Liver (tissue), 9 donors: Measurements from ENCODE around the gene EIF4G3. TPM values are rescaled to one million over a fixed set of nuclear protein-coding genes. Genes with fewer than 3 reads are reported as not detected.
"Not testable (repeated sequence)": the region's sequence is repeated elsewhere in the genome, so short reads cannot be mapped to it uniquely, and the experiment has no call there.

Experiments used
- DNase-seq: peaks from one replicate; pipeline ENCODE4 v3.0.0-alpha.2; 2017; ENCODE audit warnings: low spot score
- H3K27ac ChIP-seq, 2 donors: one replicate each; pipeline ENCODE4 v1.7.0; 2013; ENCODE audit warnings: inconsistent platforms in 2 of 2, low read length in 2 of 2, control low read depth in 1 of 2, low read depth in 1 of 2, mild to moderate bottlenecking in 1 of 2
- H3K27me3 ChIP-seq, 4 donors: one replicate each; pipeline versions ENCODE4 v1.6.1 to v1.7.0; 2013; ENCODE audit warnings: low read length in 3 of 4, inconsistent platforms in 1 of 4, mild to moderate bottlenecking in 1 of 4, moderate library complexity in 1 of 4; ENCODE audit not compliant: control insufficient read depth in 4 of 4, insufficient read depth in 4 of 4
- H3K36me3 ChIP-seq, 4 donors: one replicate each; pipeline versions ENCODE4 v1.6.1 to v1.7.0; 2013; ENCODE audit warnings: low read length in 3 of 4, mild to moderate bottlenecking in 3 of 4, low read depth in 1 of 4, moderate library complexity in 1 of 4; ENCODE audit not compliant: control insufficient read depth in 4 of 4, insufficient read depth in 3 of 4
- H3K4me1 ChIP-seq, 4 donors: one replicate each; pipeline versions ENCODE4 v1.6.1 to v1.7.0; 2013; ENCODE audit warnings: low read length in 3 of 4, mild to moderate bottlenecking in 3 of 4, moderate library complexity in 1 of 4; ENCODE audit not compliant: control insufficient read depth in 4 of 4, insufficient read depth in 4 of 4
- H3K4me3 ChIP-seq, 3 donors: one replicate each; pipeline versions ENCODE4 v1.6.1 to v1.7.0; 2013; ENCODE audit warnings: low read length in 3 of 3, control low read depth in 1 of 3, low read depth in 1 of 3, mild to moderate bottlenecking in 1 of 3
- H3K9ac ChIP-seq, 2 donors: one replicate each; pipeline ENCODE4 v1.7.0; 2013; ENCODE audit warnings: low read length in 2 of 2, mild to moderate bottlenecking in 2 of 2, moderate library complexity in 2 of 2, control low read depth in 1 of 2, low read depth in 1 of 2
- H3K9me3 ChIP-seq, 4 donors: one replicate each; pipeline versions ENCODE4 v1.6.1 to v1.7.0; 2013; ENCODE audit warnings: low read length in 3 of 4; ENCODE audit not compliant: control insufficient read depth in 4 of 4
- CTCF ChIP-seq: fragments of 150-350 bp; IDR thresholded peaks from 2 replicates; pipeline ENCODE4 v1.5.1; 2017; ENCODE audit warnings: improper control_type of control experiment, low read depth, low read length; ENCODE audit not compliant: missing input control
- EGR1 ChIP-seq, 2 donors: IDR thresholded peaks; 2 replicates each; pipeline ENCODE4 v1.6.1; 2016 to 2018; ENCODE audit warnings: antibody characterized with exemption in 2 of 2, low read depth in 2 of 2
- FOXA1 ChIP-seq: IDR thresholded peaks from 2 replicates; pipeline ENCODE4 v1.6.1; 2016; ENCODE audit warnings: antibody characterized with exemption
- FOXA2 ChIP-seq: IDR thresholded peaks from 2 replicates; pipeline ENCODE4 v1.6.1; 2016; ENCODE audit warnings: antibody characterized with exemption
- JUND ChIP-seq, 2 donors: IDR thresholded peaks; 2 replicates each; pipeline ENCODE4 v1.6.1; 2016; ENCODE audit warnings: antibody characterized with exemption in 2 of 2
- MAX ChIP-seq: IDR thresholded peaks from 2 replicates; pipeline ENCODE4 v1.6.1; 2016; ENCODE audit warnings: antibody characterized with exemption
- NR2F2 ChIP-seq: IDR thresholded peaks from 2 replicates; pipeline ENCODE4 v1.6.1; 2016; ENCODE audit warnings: antibody characterized with exemption
- RAD21 ChIP-seq, 2 donors: IDR thresholded peaks; 2 replicates each; pipeline ENCODE4 v1.6.1; 2016; ENCODE audit warnings: antibody characterized with exemption in 2 of 2, mild to moderate bottlenecking in 2 of 2
- REST ChIP-seq: IDR thresholded peaks from 2 replicates; pipeline ENCODE4 v1.6.1; 2016; ENCODE audit warnings: antibody characterized with exemption, mild to moderate bottlenecking
- RXRA ChIP-seq, 2 donors: IDR thresholded peaks; 2 replicates each; pipeline ENCODE4 v1.6.1; 2017 to 2018; ENCODE audit warnings: antibody characterized with exemption in 2 of 2, mild to moderate bottlenecking in 1 of 2
- YY1 ChIP-seq: IDR thresholded peaks from 2 replicates; pipeline ENCODE4 v1.6.1; 2016; ENCODE audit warnings: antibody characterized with exemption, mild to moderate bottlenecking
- WGBS: extraction: QIAGEN DNeasy Blood & Tissue Kit; methylation state at CpG from one replicate; pipeline ENCODE4 v1.1.7; 2013; 5-methylcytosine and 5-hydroxymethylcytosine counted together
- polyA plus RNA-seq, 2 donors: library from polyadenylated mRNA; stranded (reverse) in 1 of 2; unstranded in 1 of 2; fragments of 200-250 nt in 1 of 2; fragments of >200 nt in 1 of 2; fragmentation: Nextera tagmentation in 1 of 2; extraction: Ambion mirVana in 1 of 2; gene quantifications; one replicate each; pipeline versions ENCODE4 v1.2.1 to v1.2.3, GENCODE V29; 2013 to 2015
- total RNA-seq, 2 donors: library from RNA; depleted of rRNA; stranded (reverse); fragments of >200 nt; gene quantifications; one replicate each; pipeline ENCODE4 v1.2.3, GENCODE V29; 2014
- TF ChIP-seq, protein P1 (sequence below): IDR thresholded peaks from 2 replicates; pipeline ENCODE4 v1.6.1; 2016; ENCODE audit warnings: antibody characterized with exemption
- donor health status: healthy.
- donor health status: healthy.
- donor health status: healthy.
- donor health status: healthy.
- donor health status: healthy.

EIF4G3 gene
- total and polyA plus RNA-seq, 4 donors: 7.6 to 22.8 (median 11.7) TPM

DNA sequence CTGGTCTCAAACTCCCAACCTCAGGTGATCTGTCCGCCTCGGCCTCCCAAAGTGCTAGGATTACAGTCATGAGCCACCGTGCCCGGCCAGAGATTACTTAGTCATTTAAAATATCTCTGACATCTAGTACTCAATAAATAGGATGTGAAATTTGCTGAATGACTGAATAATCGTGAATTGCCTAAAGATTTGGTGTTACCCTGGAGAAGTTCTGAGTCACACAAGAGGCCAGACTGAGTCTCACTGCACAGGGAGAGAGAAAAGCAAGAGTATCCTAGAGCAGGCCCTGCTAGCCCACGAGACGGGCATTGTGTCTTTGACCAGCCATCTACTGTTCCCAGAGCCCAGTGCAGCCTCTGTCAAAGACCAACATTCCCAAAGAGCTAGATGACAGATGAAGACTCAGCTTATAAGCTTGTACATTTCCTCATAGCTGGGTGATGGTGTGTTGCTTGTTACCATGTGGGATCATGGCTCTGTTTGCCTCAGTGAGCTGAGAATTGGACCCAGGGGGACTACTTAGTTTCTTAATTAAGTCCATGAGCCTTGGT is 5.6 kb upstream of the EIF4G3 start (continued):
- TF ChIP-seq, protein P1, sequence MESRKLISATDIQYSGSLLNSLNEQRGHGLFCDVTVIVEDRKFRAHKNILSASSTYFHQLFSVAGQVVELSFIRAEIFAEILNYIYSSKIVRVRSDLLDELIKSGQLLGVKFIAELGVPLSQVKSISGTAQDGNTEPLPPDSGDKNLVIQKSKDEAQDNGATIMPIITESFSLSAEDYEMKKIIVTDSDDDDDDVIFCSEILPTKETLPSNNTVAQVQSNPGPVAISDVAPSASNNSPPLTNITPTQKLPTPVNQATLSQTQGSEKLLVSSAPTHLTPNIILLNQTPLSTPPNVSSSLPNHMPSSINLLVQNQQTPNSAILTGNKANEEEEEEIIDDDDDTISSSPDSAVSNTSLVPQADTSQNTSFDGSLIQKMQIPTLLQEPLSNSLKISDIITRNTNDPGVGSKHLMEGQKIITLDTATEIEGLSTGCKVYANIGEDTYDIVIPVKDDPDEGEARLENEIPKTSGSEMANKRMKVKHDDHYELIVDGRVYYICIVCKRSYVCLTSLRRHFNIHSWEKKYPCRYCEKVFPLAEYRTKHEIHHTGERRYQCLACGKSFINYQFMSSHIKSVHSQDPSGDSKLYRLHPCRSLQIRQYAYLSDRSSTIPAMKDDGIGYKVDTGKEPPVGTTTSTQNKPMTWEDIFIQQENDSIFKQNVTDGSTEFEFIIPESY: no peak

DNA sequence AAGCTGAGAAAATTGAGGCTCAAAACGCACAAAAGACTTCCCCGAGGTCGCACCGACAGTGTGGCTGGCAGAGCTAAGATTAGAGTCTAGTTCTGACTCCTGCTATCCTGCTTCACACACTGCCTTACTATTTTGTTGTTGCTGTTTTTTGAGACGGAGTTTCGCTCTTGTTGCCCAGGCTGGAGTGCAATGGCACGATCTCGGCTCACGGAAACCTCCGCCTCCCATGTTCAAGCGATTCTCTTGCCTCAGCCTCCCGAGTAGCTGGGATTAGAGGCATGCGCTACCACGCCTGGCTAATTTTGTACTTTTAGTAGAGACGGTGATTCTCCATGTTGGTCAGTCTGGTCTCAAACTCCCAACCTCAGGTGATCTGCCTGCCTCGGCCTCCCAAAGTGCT is 1.6 kb upstream of the EIF4G3 start:
- H3K9ac ChIP-seq, H3K27me3 ChIP-seq, DNase-seq, H3K9me3 ChIP-seq, H3K27ac ChIP-seq, H3K36me3 ChIP-seq, H3K4me3 ChIP-seq: not testable (repeated sequence)
- 97% methylated on average over 16 of the region's 16 CpGs for WGBS
- H3K4me1 ChIP-seq: peaks cover 0 to 25% (median 11%) of the 10 kb centered on the region in 4 donors

- under 1% methylated on average over 67 of the region's 69 CpGs for WGBS
- peak overlapping the region; percentile 67 to 90 (median 69) for H3K4me3 ChIP-seq
- H3K36me3 ChIP-seq: peaks cover 0 to 1% (median 0%) of the 10 kb centered on the region in 4 donors
- DNase-seq: peak; percentile 56
- H3K9me3 ChIP-seq: no peaks in the 10 kb centered on the region
- peak overlapping the region; percentile 51 to 60 for H3K9ac ChIP-seq
- H3K4me1 ChIP-seq: peaks cover 2 to 25% (median 12%) of the 10 kb centered on the region in 4 donors
- TF ChIP-seq MAX (no peak), NR2F2 (no peak), EGR1 (IDR thresholded peaks at IDR 0.05; ENCODE audit: low read depth in 2 of 2) (no peak), RXRA (IDR thresholded peaks at IDR 0.05) (no peak), JUND (IDR thresholded peaks at IDR 0.05) (no peak), RAD21 (IDR thresholded peaks at IDR 0.05) (no peak), YY1 (no peak), FOXA2 (no peak), FOXA1 (no peak), CTCF (no peak), REST (no peak)
- TF ChIP-seq, protein P1: no peak
- H3K27me3 ChIP-seq: no peaks in the 10 kb centered on the region
- peak overlapping the region; percentile 90 to 96 for H3K27ac ChIP-seq
Measured at GRCh38 chr1:21175670-21176581, 771 bp downstream of the EIF4G3 start.
